ENCODE measurements around the gene CACNA1I.

DNA sequence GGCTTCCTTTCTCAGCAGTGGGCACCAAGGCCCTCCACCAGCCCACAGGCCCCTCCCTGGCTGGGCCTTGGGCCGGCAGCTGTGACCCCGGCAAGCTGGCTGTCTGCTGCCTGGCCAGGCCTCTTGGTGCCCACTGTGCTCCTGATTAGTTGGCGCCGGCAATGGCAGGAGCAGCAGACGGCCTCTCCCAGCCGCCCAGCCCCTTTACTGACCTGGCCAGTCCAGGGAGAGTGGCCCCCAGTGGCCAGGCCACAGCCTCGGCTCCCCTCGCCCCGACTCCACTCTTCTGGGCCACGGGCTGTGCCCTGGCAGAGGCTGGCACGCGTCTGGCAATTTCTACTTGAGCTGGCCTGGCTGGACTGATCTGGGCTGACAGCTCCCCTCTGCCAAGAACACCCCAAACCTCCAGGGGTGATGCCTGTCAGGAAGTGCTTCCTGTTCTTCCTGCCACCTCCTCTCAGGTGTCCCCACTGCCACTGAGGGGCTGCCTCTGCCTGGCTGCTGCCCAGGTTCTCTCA lies 58.1 kb downstream of the CACNA1I start:
- TF ChIP-seq CTCF (IDR thresholded peaks at IDR 0.05) (no peak), EP300 (IDR thresholded peaks at IDR 0.05; ENCODE audit: borderline replicate concordance in 1 of 2, low read depth in 1 of 2, low read length in 1 of 2) (no peak)

Measured in SK-N-SH (cell line).